ENCODE measurements around the gene CRKL.

CRKL gene

GRCh38 chr22:20916916-20917810, at the start of gene CRKL:
TSS of gene CRKL (plus strand) at chr22:20917407. CDS start at chr22:20917935, 528 bp downstream.
- in situ Hi-C loops (cut with MboI; ENCODE audit: low sequenced_read_pairs, unreplicated experiment): no loop called here
- peak; percentile 100 for DNase-seq (ENCODE audit: low spot score)
- peak; percentile 91 for TF ChIP-seq CTCF (IDR thresholded peaks at IDR 0.05; ENCODE audit: borderline replicate concordance, control extremely low read depth, extremely low read depth, insufficient read depth, missing control alignments)

GRCh38 chr22:20868025-20868962, 48.9 kb upstream of the CRKL start:
- TF ChIP-seq CTCF (IDR thresholded peaks at IDR 0.05; ENCODE audit: borderline replicate concordance, control extremely low read depth, extremely low read depth, insufficient read depth, missing control alignments): no peak
- in situ Hi-C loops (cut with MboI; ENCODE audit: low sequenced_read_pairs, unreplicated experiment): loop anchor here (10.0 kb wide), 1 partner anchor 53 kb away; no protein-coding TSS in a partner anchor
- DNase-seq (ENCODE audit: low spot score): no peak

GRCh38 chr22:20869234-20869633, 48.0 kb upstream of the CRKL start:
- DNase-seq (ENCODE audit: low spot score): no peak
- in situ Hi-C loops (cut with MboI; ENCODE audit: low sequenced_read_pairs, unreplicated experiment): loop anchor here (10.0 kb wide), 1 partner anchor 54 kb away; no protein-coding TSS in a partner anchor
- TF ChIP-seq CTCF (IDR thresholded peaks at IDR 0.05; ENCODE audit: borderline replicate concordance, control extremely low read depth, extremely low read depth, insufficient read depth, missing control alignments): no peak

GRCh38 chr22:20873214-20873613, 44.0 kb upstream of the CRKL start:
- DNase-seq (ENCODE audit: low spot score): no peak
- in situ Hi-C loops (cut with MboI; ENCODE audit: low sequenced_read_pairs, unreplicated experiment): no loop called here
- no peak for TF ChIP-seq CTCF (IDR thresholded peaks at IDR 0.05; ENCODE audit: borderline replicate concordance, control extremely low read depth, extremely low read depth, insufficient read depth, missing control alignments)

- no peak for TF ChIP-seq CTCF (IDR thresholded peaks at IDR 0.05; ENCODE audit: borderline replicate concordance, control extremely low read depth, extremely low read depth, insufficient read depth, missing control alignments)
- in situ Hi-C loops (cut with MboI; ENCODE audit: low sequenced_read_pairs, unreplicated experiment): no loop called here
- DNase-seq (ENCODE audit: low spot score): no peak
Observed at GRCh38 chr22:20875296-20875695, 41.9 kb upstream of the CRKL start.

- in situ Hi-C loops (cut with MboI; ENCODE audit: low sequenced_read_pairs, unreplicated experiment): no loop called here
- no peak for TF ChIP-seq CTCF (IDR thresholded peaks at IDR 0.05; ENCODE audit: borderline replicate concordance, control extremely low read depth, extremely low read depth, insufficient read depth, missing control alignments)
- DNase-seq (ENCODE audit: low spot score): no peak
Observed at GRCh38 chr22:20877715-20878114, 39.5 kb upstream of the CRKL start.
